ENCODE results near the gene MRPL49.

Gene MRPL49

DNA sequence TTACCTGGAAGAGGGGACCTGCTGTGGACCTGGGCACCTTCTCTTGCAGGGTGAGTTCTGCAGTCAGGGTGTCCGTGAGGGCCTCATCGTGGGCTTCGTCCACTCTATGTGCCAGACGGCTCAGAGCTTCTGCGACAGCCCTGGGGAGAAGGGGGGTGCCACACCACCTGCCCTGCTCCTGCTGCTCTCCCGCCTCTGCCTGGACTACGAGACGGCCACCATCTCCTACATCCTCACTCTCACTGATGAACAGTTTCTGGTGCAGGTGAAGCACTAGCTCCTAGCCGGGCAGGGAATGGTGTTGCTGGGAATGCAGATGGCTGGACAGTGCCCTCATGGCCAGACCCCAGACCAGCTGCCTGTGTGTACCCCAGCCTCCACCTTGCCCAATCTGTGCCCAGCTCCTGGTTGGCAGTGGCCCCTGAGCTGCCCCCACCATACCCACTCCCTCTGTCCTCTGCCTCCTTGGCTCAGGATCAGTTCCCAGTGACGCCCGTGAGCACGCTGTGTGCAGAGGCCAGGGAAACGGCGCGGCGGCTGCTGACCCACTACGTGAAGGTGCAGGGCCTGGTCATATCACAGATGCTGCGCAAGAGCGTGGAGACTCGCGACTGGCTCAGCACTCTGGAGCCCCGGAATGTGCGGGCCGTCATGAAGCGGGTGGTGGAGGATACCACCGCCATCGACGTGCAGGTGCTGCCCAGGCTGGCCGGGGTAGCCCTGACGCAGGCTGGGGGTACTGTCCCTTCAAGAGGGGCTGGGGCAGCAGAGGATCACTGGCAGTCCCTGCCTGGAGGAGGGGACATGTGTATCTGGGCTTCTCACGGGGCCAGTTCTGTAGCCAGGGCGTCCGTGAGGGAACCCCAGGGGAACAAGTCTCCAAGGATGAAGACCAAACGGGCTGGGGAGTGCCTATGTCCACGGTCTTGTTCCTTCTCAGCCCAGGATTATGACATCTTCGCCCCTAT, 12.6 kb upstream of the MRPL49 start:
- TF ChIP-seq, protein P1, sequence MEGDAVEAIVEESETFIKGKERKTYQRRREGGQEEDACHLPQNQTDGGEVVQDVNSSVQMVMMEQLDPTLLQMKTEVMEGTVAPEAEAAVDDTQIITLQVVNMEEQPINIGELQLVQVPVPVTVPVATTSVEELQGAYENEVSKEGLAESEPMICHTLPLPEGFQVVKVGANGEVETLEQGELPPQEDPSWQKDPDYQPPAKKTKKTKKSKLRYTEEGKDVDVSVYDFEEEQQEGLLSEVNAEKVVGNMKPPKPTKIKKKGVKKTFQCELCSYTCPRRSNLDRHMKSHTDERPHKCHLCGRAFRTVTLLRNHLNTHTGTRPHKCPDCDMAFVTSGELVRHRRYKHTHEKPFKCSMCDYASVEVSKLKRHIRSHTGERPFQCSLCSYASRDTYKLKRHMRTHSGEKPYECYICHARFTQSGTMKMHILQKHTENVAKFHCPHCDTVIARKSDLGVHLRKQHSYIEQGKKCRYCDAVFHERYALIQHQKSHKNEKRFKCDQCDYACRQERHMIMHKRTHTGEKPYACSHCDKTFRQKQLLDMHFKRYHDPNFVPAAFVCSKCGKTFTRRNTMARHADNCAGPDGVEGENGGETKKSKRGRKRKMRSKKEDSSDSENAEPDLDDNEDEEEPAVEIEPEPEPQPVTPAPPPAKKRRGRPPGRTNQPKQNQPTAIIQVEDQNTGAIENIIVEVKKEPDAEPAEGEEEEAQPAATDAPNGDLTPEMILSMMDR (IDR thresholded peaks at IDR 0.05; ENCODE audit: low read depth, low read length), result no peak
- no peak overlapping the region for H3K4me3 ChIP-seq (replicated peaks in 1 of 2; ENCODE audit: low read depth in 2 of 2, low read length in 2 of 2)
- DNase-seq (ENCODE audit: low read depth in 2 of 2), result no peak

DNA sequence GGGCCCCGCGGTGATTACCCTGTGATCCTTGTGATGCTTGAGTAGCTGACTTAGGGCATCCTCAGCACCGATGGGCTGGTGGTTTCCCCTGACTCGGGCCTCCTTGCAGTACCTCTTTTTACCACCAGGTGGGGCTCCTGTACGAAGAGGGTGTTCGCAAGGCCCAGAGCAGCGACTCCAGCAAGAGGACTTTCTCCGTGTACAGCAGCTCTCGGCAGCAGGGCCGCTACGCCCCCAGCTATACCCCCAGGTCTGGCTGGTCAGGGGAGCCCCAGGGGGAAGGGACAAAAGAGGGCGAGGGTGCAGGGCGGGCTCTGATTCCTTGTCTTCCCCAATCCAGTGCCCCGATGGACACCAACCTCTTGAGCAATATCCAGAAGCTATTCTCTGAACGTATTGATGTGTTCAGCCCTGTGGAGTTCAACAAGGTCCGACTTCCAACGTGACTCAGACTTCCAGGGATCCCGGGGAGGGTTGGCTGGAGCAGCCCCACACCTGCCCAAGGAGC, 11.7 kb upstream of the MRPL49 start:
- DNase-seq (ENCODE audit: low read depth in 2 of 2), result peak; percentile 87
- TF ChIP-seq, protein P1 (IDR thresholded peaks at IDR 0.05; ENCODE audit: low read depth, low read length), result peak; percentile 98
- no peak overlapping the region for H3K4me3 ChIP-seq (replicated peaks in 1 of 2; ENCODE audit: low read depth in 2 of 2, low read length in 2 of 2)

DNA sequence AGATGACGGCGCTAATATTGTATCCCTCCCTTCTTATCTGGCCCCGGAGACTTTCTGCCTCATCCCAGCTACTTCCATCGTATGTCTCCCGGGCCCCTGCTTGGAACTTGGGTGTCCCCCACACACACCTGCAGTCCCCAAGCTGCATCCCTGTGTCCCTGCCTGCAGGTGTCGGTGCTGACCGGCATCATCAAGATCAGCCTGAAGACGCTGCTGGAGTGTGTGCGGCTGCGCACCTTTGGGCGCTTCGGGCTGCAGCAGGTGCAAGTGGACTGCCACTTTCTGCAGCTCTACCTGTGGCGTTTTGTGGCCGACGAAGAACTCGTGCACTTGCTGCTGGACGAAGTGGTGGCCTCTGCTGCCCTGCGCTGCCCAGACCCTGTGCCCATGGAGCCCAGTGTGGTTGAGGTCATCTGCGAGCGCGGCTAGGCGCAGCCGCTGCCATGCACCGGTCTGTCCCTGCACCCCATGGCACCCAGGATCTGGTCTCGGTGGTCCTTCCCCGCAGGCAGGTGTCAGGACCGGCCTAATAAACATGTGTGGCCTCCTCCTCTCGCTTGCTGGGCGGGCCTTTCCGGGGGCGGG, 10.9 kb upstream of the MRPL49 start:
- no peak overlapping the region for H3K4me3 ChIP-seq (replicated peaks in 1 of 2; ENCODE audit: low read depth in 2 of 2, low read length in 2 of 2)
- DNase-seq (ENCODE audit: low read depth in 2 of 2), result no peak
- TF ChIP-seq, protein P1 (IDR thresholded peaks at IDR 0.05; ENCODE audit: low read depth, low read length), result no peak

DNA sequence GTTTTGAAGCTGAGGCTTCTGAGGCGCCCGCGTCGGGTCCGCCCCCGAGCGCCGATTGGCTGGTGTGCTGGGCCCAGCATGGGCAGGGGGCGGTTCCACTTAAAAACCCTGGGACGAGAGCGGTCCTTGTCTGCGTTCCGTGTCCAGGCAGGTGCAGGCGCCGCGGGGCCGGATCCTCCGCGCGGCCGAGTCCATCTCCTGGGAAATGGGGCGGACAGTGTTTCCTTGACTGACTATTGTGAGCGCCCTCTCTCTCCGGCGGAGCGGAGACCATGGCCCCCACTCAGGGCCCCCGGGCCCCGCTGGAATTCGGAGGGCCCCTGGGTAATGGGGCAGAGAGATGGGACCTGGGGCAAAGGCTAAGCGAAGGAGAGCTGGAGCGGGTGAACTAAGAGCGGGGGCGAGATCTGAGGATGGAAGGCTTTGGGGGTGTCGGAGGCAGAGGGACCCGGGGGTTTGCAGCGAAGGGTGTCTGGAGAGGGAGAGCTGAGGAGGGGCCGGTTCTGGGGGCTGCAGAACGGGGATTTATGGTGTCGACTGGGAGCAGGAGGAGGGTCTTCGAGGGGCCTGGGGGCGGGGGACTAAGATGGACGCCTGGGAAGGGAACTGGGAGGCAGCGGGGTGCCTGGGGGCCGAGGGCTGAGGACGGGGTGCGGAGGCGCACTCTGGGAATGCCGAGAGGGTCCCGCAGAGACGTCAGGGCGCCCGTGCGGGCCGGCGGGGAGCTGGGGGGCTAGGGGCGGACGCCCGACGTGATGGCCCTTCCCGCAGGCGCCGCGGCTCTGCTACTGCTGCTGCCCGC, 10.2 kb upstream of the MRPL49 start, which contains the start of gene TM7SF2:
TSS of gene TM7SF2 (plus strand) at position 129 of the 802 bp plus-strand sequence. CDS start at position 273, 144 bp downstream.
- DNase-seq (ENCODE audit: low read depth in 2 of 2), result peak; percentile 92 to 94
- H3K4me3 ChIP-seq (replicated peaks in 1 of 2; ENCODE audit: low read depth in 2 of 2, low read length in 2 of 2), result peak within 1 kb of the TSS; percentile 49 to 59
- TF ChIP-seq, protein P1 (IDR thresholded peaks at IDR 0.05; ENCODE audit: low read depth, low read length), result no peak

DNA sequence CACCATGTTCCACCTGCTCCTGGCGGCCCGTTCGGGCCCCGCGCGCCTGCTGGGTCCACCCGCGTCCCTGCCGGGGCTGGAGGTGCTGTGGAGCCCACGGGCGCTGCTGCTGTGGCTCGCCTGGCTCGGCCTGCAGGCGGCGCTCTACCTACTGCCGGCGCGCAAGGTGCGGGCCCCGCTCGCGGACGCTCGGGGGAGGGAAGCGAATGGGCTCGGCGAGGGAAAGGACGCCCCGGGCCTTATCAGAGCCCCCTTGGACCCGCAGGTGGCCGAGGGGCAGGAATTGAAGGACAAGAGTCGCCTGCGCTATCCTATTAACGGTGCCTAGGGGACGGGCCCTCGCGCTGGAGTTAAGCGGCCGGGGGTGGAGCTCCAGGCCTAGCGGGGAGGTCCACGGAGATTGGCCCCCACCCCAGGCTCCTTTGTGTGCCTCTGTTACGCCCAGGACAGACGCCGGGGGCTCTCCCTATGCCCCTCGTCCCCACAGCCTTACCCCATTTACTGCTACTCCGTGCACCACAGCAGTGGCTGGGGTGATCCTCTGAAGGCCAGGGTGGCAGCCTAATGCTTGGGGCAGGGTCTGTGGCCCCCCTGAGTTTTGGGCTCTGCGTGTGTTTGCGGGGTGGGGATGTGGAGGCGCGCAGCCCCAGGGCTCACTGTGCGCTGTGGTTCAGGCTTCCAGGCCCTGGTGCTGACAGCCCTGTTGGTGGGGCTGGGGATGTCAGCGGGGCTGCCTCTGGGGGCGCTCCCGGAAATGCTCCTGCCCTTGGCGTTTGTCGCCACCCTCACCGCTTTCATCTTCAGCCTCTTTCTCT, 9.4 kb upstream of the MRPL49 start:
- TF ChIP-seq, protein P1 (IDR thresholded peaks at IDR 0.05; ENCODE audit: low read depth, low read length), result peak; percentile 43
- peak; percentile 40 to 50 for DNase-seq (ENCODE audit: low read depth in 2 of 2)
- H3K4me3 ChIP-seq (replicated peaks in 1 of 2; ENCODE audit: low read depth in 2 of 2, low read length in 2 of 2), result peak overlapping the region; percentile 49 to 59

All from cardiac fibroblast (primary cell).